ENCODE data around the gene MEF2C.

Gene MEF2C

GRCh38 chr5:88786789-88787188, 96.2 kb downstream of the MEF2C start:
- Histone ChIP-seq H3K4me1 (ENCODE audit: low read depth, poor library complexity, severe bottlenecking) (peaks cover 11% of the 10 kb centered on the region), H4K20me1 (ENCODE audit: insufficient read depth) (no peaks in the 10 kb centered on the region), H3K9ac (no peak overlapping the region), H3K27me3 (ENCODE audit: insufficient read depth, low read depth) (no peaks in the 10 kb centered on the region), H3K27ac (no peak overlapping the region), H3K4me2 (no peak overlapping the region), H3K79me2 (ENCODE audit: insufficient read depth, low read depth) (no peaks in the 10 kb centered on the region), H3K36me3 (ENCODE audit: insufficient read depth) (no peaks in the 10 kb centered on the region), H2AFZ (ENCODE audit: low read depth) (no peak overlapping the region), H3K4me3 (IDR thresholded peaks at IDR 0.05; ENCODE audit: insufficient read depth, low read depth, low read length) (no peak overlapping the region)
- no peak for TF ChIP-seq CTCF (conservative IDR thresholded peaks at IDR 0.05; ENCODE audit: low read depth, low read length)

- peak overlapping the region; percentile 15; the same call in 1 of the 2 replicates for H3K27ac ChIP-seq
- H3K36me3 ChIP-seq (ENCODE audit: insufficient read depth): no peaks in the 10 kb centered on the region
- no peaks in the 10 kb centered on the region for H3K79me2 ChIP-seq (ENCODE audit: insufficient read depth, low read depth)
- H3K4me3 ChIP-seq (IDR thresholded peaks at IDR 0.05; ENCODE audit: insufficient read depth, low read depth, low read length): no peak overlapping the region
- H3K27me3 ChIP-seq (ENCODE audit: insufficient read depth, low read depth): no peaks in the 10 kb centered on the region
- no peak overlapping the region for H3K9ac ChIP-seq
- H4K20me1 ChIP-seq (ENCODE audit: insufficient read depth): no peaks in the 10 kb centered on the region
- H2AFZ ChIP-seq (ENCODE audit: low read depth): no peak overlapping the region
- H3K4me1 ChIP-seq (ENCODE audit: low read depth, poor library complexity, severe bottlenecking): peaks cover 14% of the 10 kb centered on the region
- 0 out of 2 replicates have a peak overlapping the region, but pooled peaks have one; percentile 3 for H3K4me2 ChIP-seq
- no peak for TF ChIP-seq CTCF (conservative IDR thresholded peaks at IDR 0.05; ENCODE audit: low read depth, low read length)
These were observed 97.0 kb downstream of the MEF2C start for GRCh38 chr5:88785746-88786565.

GRCh38 chr5:88782571-88782970, 100.4 kb downstream of the MEF2C start:
- H3K79me2 ChIP-seq (ENCODE audit: insufficient read depth, low read depth): no peaks in the 10 kb centered on the region
- no peaks in the 10 kb centered on the region for H4K20me1 ChIP-seq (ENCODE audit: insufficient read depth)
- no peak overlapping the region for H3K9ac ChIP-seq
- TF ChIP-seq CTCF (conservative IDR thresholded peaks at IDR 0.05; ENCODE audit: low read depth, low read length): no peak
- no peak overlapping the region for H3K4me2 ChIP-seq
- no peaks in the 10 kb centered on the region for H3K27me3 ChIP-seq (ENCODE audit: insufficient read depth, low read depth)
- peaks cover 14% of the 10 kb centered on the region for H3K4me1 ChIP-seq (ENCODE audit: low read depth, poor library complexity, severe bottlenecking)
- no peak overlapping the region for H3K4me3 ChIP-seq (IDR thresholded peaks at IDR 0.05; ENCODE audit: insufficient read depth, low read depth, low read length)
- H3K36me3 ChIP-seq (ENCODE audit: insufficient read depth): no peaks in the 10 kb centered on the region
- no peak overlapping the region for H3K27ac ChIP-seq
- no peak overlapping the region for H2AFZ ChIP-seq (ENCODE audit: low read depth)

- Histone ChIP-seq H2AFZ (ENCODE audit: low read depth) (no peak overlapping the region), H3K27me3 (ENCODE audit: insufficient read depth, low read depth) (no peaks in the 10 kb centered on the region), H3K36me3 (ENCODE audit: insufficient read depth) (no peaks in the 10 kb centered on the region), H3K4me1 (ENCODE audit: low read depth, poor library complexity, severe bottlenecking) (peaks cover 7% of the 10 kb centered on the region), H3K4me3 (IDR thresholded peaks at IDR 0.05; ENCODE audit: insufficient read depth, low read depth, low read length) (no peak overlapping the region), H4K20me1 (ENCODE audit: insufficient read depth) (no peaks in the 10 kb centered on the region), H3K9ac (no peak overlapping the region), H3K79me2 (ENCODE audit: insufficient read depth, low read depth) (no peaks in the 10 kb centered on the region), H3K4me2 (no peak overlapping the region), H3K27ac (no peak overlapping the region)
- TF ChIP-seq CTCF (conservative IDR thresholded peaks at IDR 0.05; ENCODE audit: low read depth, low read length): no peak
These were observed 102.2 kb downstream of the MEF2C start for GRCh38 chr5:88780736-88781135.

Data from KMS-11 (cell line).